K562 (cell line): ENCODE data around the gene ACTN2. TPM values are rescaled to one million over a fixed set of nuclear protein-coding genes. Genes with fewer than 3 reads are reported as not detected.

Source experiments
- ATAC-seq: fragments of 200-7000 bp; cut with Tn5 transposase; 3 replicates; pipeline ENCODE4 v1.9.1; 2020; ENCODE audit warnings: moderate library complexity
- BruUV-seq: library from RNA; stranded (reverse); fragments of 400-500 nt; replicated peaks from 2 replicates; lab custom pipeline; 2021; lab: Mats Ljungman, UMichigan
- CTCF ChIA-PET: fragments of 300-600 bp; formaldehyde crosslinking; extraction: SDS; loops from one replicate; lab custom pipeline; 2021; ENCODE audit warnings: low intra/inter-chr PET ratio; lab: Yijun Ruan, JAX
- POLR2A ChIA-PET: fragments of 300-600, 350-650 bp; sonication (Branson Sonifier 250); formaldehyde crosslinking; extraction: SDS; loops from one replicate; lab custom pipeline; 2021; ENCODE audit warnings: antibody characterized with exemption, inconsistent platforms; lab: Yijun Ruan, JAX
- DNase-seq, 4 experiments: peaks; one replicate each; pipeline versions ENCODE4 v3.0.0 to v3.0.0-alpha.2; 2011 to 2018; ENCODE audit warnings: low spot score in 3 of 4, mixed read lengths in 3 of 4; ENCODE audit errors: extremely low read depth in 1 of 4
- FAIRE-seq: peaks from 2 replicates; lab custom pipeline; 2011; peaks lifted over from hg19 to GRCh38; lab: Jason Lieb, UNC
- H2AFZ ChIP-seq: 2 replicates; pipeline ENCODE4 v1.6.0; 2011; ENCODE audit warnings: low read depth, low read length, control low read depth, inconsistent platforms
- H3K27ac ChIP-seq: fragments of 200-600 bp; 3 replicates; pipeline ENCODE4 v1.8.0; 2011; ENCODE audit warnings: low read depth, mild to moderate bottlenecking, control low read depth, inconsistent platforms, low read length, moderate library complexity, mixed read lengths; ENCODE audit errors: extremely low read depth
- H3K27me3 ChIP-seq, 2 experiments: fragments of 300-600 bp in 1 of 2; 2 replicates in 1 of 2; 3 replicates in 1 of 2; pipeline versions ENCODE4 v1.6.0 to v1.8.0; 2011; ENCODE audit warnings: inconsistent platforms in 2 of 2, low read length in 2 of 2, mild to moderate bottlenecking in 1 of 2, mixed read lengths in 1 of 2, moderate library complexity in 1 of 2; ENCODE audit not compliant: control insufficient read depth in 2 of 2, insufficient read depth in 2 of 2
- H3K36me3 ChIP-seq: fragments of 300-600 bp; 3 replicates; pipeline ENCODE4 v1.8.0; 2011; ENCODE audit warnings: mild to moderate bottlenecking, low read length, inconsistent platforms; ENCODE audit not compliant: control insufficient read depth, insufficient read depth
- H3K4me1 ChIP-seq, 2 experiments: fragments of 200-600 bp in 1 of 2; replicated peaks in 1 of 2; 2 replicates in 1 of 2; 3 replicates in 1 of 2; pipeline versions ENCODE4 v1.5.1 to v1.8.0; 2011; ENCODE audit warnings: inconsistent platforms in 2 of 2, low read length in 2 of 2, mild to moderate bottlenecking in 1 of 2, mixed read lengths in 1 of 2, moderate library complexity in 1 of 2; ENCODE audit not compliant: control insufficient read depth in 2 of 2, insufficient read depth in 2 of 2
- H3K4me2 ChIP-seq: 2 replicates; pipeline ENCODE4 v1.6.1; 2011; ENCODE audit warnings: low read length, control low read depth, inconsistent platforms, mixed read lengths; ENCODE audit not compliant: insufficient read depth
- H3K4me3 ChIP-seq: fragments of 200-600 bp; sonication (generic), shearing (Covaris generic); 2 replicates; pipeline ENCODE4 v1.5.1; 2016; ENCODE audit warnings: control low read depth, inconsistent platforms
- H3K79me2 ChIP-seq: fragments of 200-600 bp; 3 replicates; pipeline ENCODE4 v1.8.0; 2011; ENCODE audit warnings: low read length, inconsistent platforms; ENCODE audit not compliant: control insufficient read depth, insufficient read depth
- H3K9ac ChIP-seq, 2 experiments: 2 replicates each; pipeline versions ENCODE4 v1.6.0 to v1.6.1; 2011; ENCODE audit warnings: low read depth in 2 of 2, low read length in 2 of 2, control low read depth in 1 of 2, inconsistent platforms in 1 of 2, mild to moderate bottlenecking in 1 of 2, mixed read lengths in 1 of 2; ENCODE audit not compliant: insufficient read depth in 1 of 2
- H3K9me1 ChIP-seq: one replicate; pipeline ENCODE4 v1.6.0; 2011; ENCODE audit warnings: inconsistent platforms, mild to moderate bottlenecking, low read length, moderate library complexity; ENCODE audit not compliant: control insufficient read depth, insufficient read depth
- H3K9me3 ChIP-seq: replicated peaks from 2 replicates; pipeline ENCODE4 v1.5.1; 2011; ENCODE audit warnings: low read depth, low read length, inconsistent platforms; ENCODE audit not compliant: control insufficient read depth, insufficient read depth
- H4K20me1 ChIP-seq: replicated peaks from 2 replicates; pipeline ENCODE4 v1.6.1; 2011; ENCODE audit warnings: low read length, inconsistent platforms, mixed read lengths; ENCODE audit not compliant: control insufficient read depth, insufficient read depth
- BRF1 ChIP-seq: IDR thresholded peaks from 3 replicates; pipeline ENCODE4 v1.6.1; 2011; ENCODE audit warnings: borderline replicate concordance, mild to moderate bottlenecking; ENCODE audit not compliant: insufficient read length; ENCODE audit errors: extremely low read depth
- E4F1 ChIP-seq: fragments of 250-450 bp; sonication (Bioruptor Pico); IDR thresholded peaks from 2 replicates; pipeline ENCODE4 v1.5.0; 2021; ENCODE audit warnings: mild to moderate bottlenecking, borderline replicate concordance
- ETV5 ChIP-seq: sonication (generic); formaldehyde crosslinking; IDR thresholded peaks from 2 replicates; pipeline ENCODE4 v1.4.0; 2020; ENCODE audit warnings: low read depth, mild to moderate bottlenecking, missing genetic modification reagents
- GATA2 ChIP-seq: sonication (generic); formaldehyde crosslinking; IDR thresholded peaks from 2 replicates; pipeline ENCODE4 v1.4.0; 2020; ENCODE audit warnings: mild to moderate bottlenecking, missing genetic modification reagents
- GATAD2B ChIP-seq: fragments of 450-650 bp; IDR thresholded peaks from 2 replicates; pipeline ENCODE4 v1.6.1; 2017; ENCODE audit warnings: mild to moderate bottlenecking, borderline replicate concordance
- MTA1 ChIP-seq: fragments of 450-650 bp; IDR thresholded peaks from 2 replicates; pipeline ENCODE4 v1.6.1; 2017; ENCODE audit warnings: borderline replicate concordance
- NFIX ChIP-seq: fragments of 250-450 bp; sonication (Bioruptor Pico); IDR thresholded peaks from 2 replicates; pipeline ENCODE4 v1.4.0; 2020; ENCODE audit warnings: low read depth, mild to moderate bottlenecking, moderate library complexity
- POLR2H ChIP-seq: IDR thresholded peaks from 2 replicates; pipeline ENCODE4 v1.6.1; 2016; ENCODE audit warnings: missing genetic modification characterization, low read depth, mild to moderate bottlenecking, control low read depth, missing compliant biosample characterization, moderate library complexity
- RBM25 ChIP-seq: fragments of 200-400 bp; formaldehyde crosslinking; IDR thresholded peaks from 2 replicates; pipeline ENCODE4 v1.6.1; 2018; ENCODE audit warnings: low read length, low read depth, moderate library complexity; ENCODE audit not compliant: severe bottlenecking
- SNIP1 ChIP-seq: fragments of 450-650 bp; IDR thresholded peaks from 2 replicates; pipeline ENCODE4 v1.7.1; 2017; ENCODE audit warnings: low read depth, mild to moderate bottlenecking
- TCF15 ChIP-seq: fragments of 250-450 bp; sonication (Bioruptor Pico); IDR thresholded peaks from 2 replicates; pipeline ENCODE4 v1.8.0; 2022; ENCODE audit warnings: moderate library complexity, mild to moderate bottlenecking, inconsistent platforms
- ZFP1 ChIP-seq: fragments of 450-650 bp; formaldehyde crosslinking; IDR thresholded peaks from 2 replicates; pipeline ENCODE4 v1.4.0; 2020; ENCODE audit warnings: mild to moderate bottlenecking, mixed read lengths
- ZNF584 ChIP-seq: fragments of 200-800 bp; sonication (Bioruptor generic); IDR thresholded peaks from 2 replicates; pipeline ENCODE4 v1.6.1; 2016; ENCODE audit warnings: low read depth, mild to moderate bottlenecking, missing genetic modification characterization, missing compliant biosample characterization
- WGBS: fragments of 100-300 bp; shearing (Covaris generic); methylation state at CpG from one replicate; pipeline ENCODE4 v1.1.6; 2016; ENCODE audit warnings: low coverage, mixed read lengths; ENCODE audit not compliant: insufficient coverage; ENCODE audit errors: missing lambda C conversion rate; 5-methylcytosine and 5-hydroxymethylcytosine counted together
- in situ Hi-C: fragments of 300-500 bp; cut with MboI; formaldehyde crosslinking; loops from 4 replicates; pipeline ENCODE4 v1.15.0; 2018; ENCODE audit warnings: inconsistent platforms, mixed read lengths
- intact Hi-C: fragments of 100-400 bp; cut with micrococcal nuclease; formaldehyde crosslinking; loops from 2 replicates; pipeline ENCODE4 v1.14.2; 2022
- polyA plus RNA-seq, 8 experiments: library from polyadenylated mRNA; depleted of rRNA in 4 of 8; stranded (reverse) in 5 of 8; unstranded in 3 of 8; fragments of >200 nt; fragmentation: Nextera tagmentation in 2 of 8; fragmentation: Illumina TruSeq in 1 of 8; extraction: Ambion mirVana in 2 of 8; extraction: Trizol in 1 of 8; gene quantifications; 2 replicates each; pipeline versions ENCODE4 v1.2.1 to v1.2.3, GENCODE V29; 2011 to 2014; ENCODE audit warnings: inconsistent platforms in 1 of 8, missing spikeins in 1 of 8
- total RNA-seq, 7 experiments: library from RNA; depleted of rRNA in 6 of 7; stranded (reverse); fragments of >200 nt in 6 of 7; fragmentation: Illumina TruSeq in 2 of 7; extraction: Trizol in 2 of 7; gene quantifications; 2 replicates each; pipeline versions ENCODE4 v1.2.1 to v1.2.3, GENCODE V29; 2011 to 2021; ENCODE audit warnings: low replicate concordance in 1 of 7
- TF ChIP-seq, protein P1 (sequence below), 2 experiments: IDR thresholded peaks in 1 of 2; conservative IDR thresholded peaks in 1 of 2; 2 replicates each; pipeline ENCODE4 v1.6.1; 2016; ENCODE audit warnings: low read depth in 2 of 2, mild to moderate bottlenecking in 1 of 2, missing compliant biosample characterization in 1 of 2, missing genetic modification characterization in 1 of 2, moderate library complexity in 1 of 2
- TF ChIP-seq, protein P2 (sequence below): sonication (generic); formaldehyde crosslinking; IDR thresholded peaks from 2 replicates; pipeline ENCODE4 v1.4.0; 2020; ENCODE audit warnings: mild to moderate bottlenecking, missing genetic modification reagents

The ACTN2 gene
- total and polyA plus RNA-seq, 9 of the 15 experiments (the other 6 are each of a cell fraction or from before 2014, with no cell fraction given) = 0.18 to 0.94 (median 0.42) TPM

DNA sequence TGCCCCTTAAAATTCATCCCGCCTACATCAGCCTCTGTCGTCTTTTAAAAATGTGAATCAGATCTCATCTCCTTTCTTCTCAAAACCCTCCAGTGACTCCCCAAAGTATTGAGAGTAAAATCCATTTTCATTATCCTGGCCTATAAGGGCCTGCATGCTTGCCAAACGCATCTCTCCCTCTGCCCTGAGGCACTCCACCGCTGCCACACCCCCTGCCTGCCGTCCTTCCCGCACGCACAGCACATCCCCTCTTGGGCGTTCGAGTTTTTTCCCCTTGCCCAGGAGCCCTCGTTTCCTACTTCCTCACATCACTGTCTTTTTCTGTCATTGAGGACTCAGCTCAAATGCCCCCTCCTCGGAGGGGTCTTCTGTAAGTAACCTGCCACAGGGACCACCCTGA is 55.5 kb downstream of the ACTN2 start:
- Histone ChIP-seq H3K9me1 (no peaks in the 10 kb centered on the region), H3K9ac (no peak overlapping the region), H3K36me3 (no peaks in the 10 kb centered on the region), H3K4me3 (no peak overlapping the region), H3K9me3 (no peaks in the 10 kb centered on the region), H3K27me3 (peaks cover 16 to 42% of the 10 kb centered on the region in 2 experiments), H3K4me2 (no peak overlapping the region; the same call in 1 of the 2 replicates), H3K27ac (no peak overlapping the region), H3K4me1 (peaks cover 0 to 4% of the 10 kb centered on the region in 2 experiments; a peak in 3 of 5 replicates), H4K20me1 (no peaks in the 10 kb centered on the region), H3K79me2 (no peaks in the 10 kb centered on the region), H2AFZ (no peak overlapping the region)
- ChIA-PET CTCF (no interaction called here), POLR2A (no interaction called here)
- in situ Hi-C loops = loop anchor here (25.0 kb wide), 2 partner anchors 646 to 821 kb away; no protein-coding TSS in a partner anchor
- no TSS peak for BruUV-seq
- no peak for DNase-seq
- FAIRE-seq = no peak
- WGBS = 14% methylated on average over 11 of the region's 11 CpGs
- no peak for ATAC-seq
- intact Hi-C loops = no loop called here
- TF ChIP-seq MTA1 (no peak), RBM25 (no peak), ZFP1 (CRISPR knock-in tag) (no peak), NFIX (CRISPR knock-in tag) (no peak), POLR2H (tag) (no peak), E4F1 (CRISPR knock-in tag) (no peak), SNIP1 (no peak), TCF15 (CRISPR knock-in tag) (no peak), BRF1 (no peak), ZNF584 (no peak), GATA2 (CRISPR knock-in tag) (no peak), ETV5 (CRISPR knock-in tag) (no peak), GATAD2B (no peak)
- TF ChIP-seq, protein P1, sequence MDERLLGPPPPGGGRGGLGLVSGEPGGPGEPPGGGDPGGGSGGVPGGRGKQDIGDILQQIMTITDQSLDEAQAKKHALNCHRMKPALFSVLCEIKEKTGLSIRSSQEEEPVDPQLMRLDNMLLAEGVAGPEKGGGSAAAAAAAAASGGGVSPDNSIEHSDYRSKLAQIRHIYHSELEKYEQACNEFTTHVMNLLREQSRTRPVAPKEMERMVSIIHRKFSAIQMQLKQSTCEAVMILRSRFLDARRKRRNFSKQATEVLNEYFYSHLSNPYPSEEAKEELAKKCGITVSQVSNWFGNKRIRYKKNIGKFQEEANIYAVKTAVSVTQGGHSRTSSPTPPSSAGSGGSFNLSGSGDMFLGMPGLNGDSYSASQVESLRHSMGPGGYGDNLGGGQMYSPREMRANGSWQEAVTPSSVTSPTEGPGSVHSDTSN (CRISPR knock-in tag; IDR thresholded peaks at IDR 0.05; ENCODE audit: low read depth) = no peak
- TF ChIP-seq, protein P1 (tag; conservative IDR thresholded peaks at IDR 0.05; ENCODE audit: low read depth) = no peak
- TF ChIP-seq, protein P2, sequence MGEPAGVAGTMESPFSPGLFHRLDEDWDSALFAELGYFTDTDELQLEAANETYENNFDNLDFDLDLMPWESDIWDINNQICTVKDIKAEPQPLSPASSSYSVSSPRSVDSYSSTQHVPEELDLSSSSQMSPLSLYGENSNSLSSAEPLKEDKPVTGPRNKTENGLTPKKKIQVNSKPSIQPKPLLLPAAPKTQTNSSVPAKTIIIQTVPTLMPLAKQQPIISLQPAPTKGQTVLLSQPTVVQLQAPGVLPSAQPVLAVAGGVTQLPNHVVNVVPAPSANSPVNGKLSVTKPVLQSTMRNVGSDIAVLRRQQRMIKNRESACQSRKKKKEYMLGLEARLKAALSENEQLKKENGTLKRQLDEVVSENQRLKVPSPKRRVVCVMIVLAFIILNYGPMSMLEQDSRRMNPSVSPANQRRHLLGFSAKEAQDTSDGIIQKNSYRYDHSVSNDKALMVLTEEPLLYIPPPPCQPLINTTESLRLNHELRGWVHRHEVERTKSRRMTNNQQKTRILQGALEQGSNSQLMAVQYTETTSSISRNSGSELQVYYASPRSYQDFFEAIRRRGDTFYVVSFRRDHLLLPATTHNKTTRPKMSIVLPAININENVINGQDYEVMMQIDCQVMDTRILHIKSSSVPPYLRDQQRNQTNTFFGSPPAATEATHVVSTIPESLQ (CRISPR knock-in tag) = no peak
